GM23248 (cell line): ENCODE measurements around the gene MICAL2. TPM values are rescaled to one million over a fixed set of nuclear protein-coding genes. Genes with fewer than 3 reads are reported as not detected.
A peak's percentile ranks its signal among the peaks of the same experiment; 100 is the strongest.

Experiments
- DNase-seq: peaks from one replicate; pipeline ENCODE4 v3.0.0-alpha.2; 2015
- H2AFZ ChIP-seq: fragments of 200-600 bp; sonication (generic); 2 replicates; pipeline ENCODE4 v1.6.1; 2016; ENCODE audit warnings: antibody characterized with exemption
- H3F3A ChIP-seq: fragments of 200-600 bp; sonication (generic); 2 replicates; pipeline ENCODE4 v1.6.1; 2016; ENCODE audit warnings: mild to moderate bottlenecking, antibody characterized with exemption, mixed run types; ENCODE audit not compliant: insufficient read depth
- H3K27ac ChIP-seq: fragments of 200-600 bp; sonication (generic); 2 replicates; pipeline ENCODE4 v1.5.1; 2016; ENCODE audit warnings: mild to moderate bottlenecking
- H3K27me3 ChIP-seq: fragments of 200-600 bp; sonication (generic); replicated peaks from 2 replicates; pipeline ENCODE4 v1.6.1; 2016; ENCODE audit warnings: mild to moderate bottlenecking; ENCODE audit not compliant: insufficient read depth
- H3K36me3 ChIP-seq: fragments of 200-600 bp; sonication (generic); 2 replicates; pipeline ENCODE4 v1.6.1; 2016; ENCODE audit warnings: low read depth, mild to moderate bottlenecking
- H3K4me1 ChIP-seq: fragments of 200-600 bp; sonication (generic); 2 replicates; pipeline ENCODE4 v1.6.1; 2016; ENCODE audit warnings: mild to moderate bottlenecking; ENCODE audit not compliant: insufficient read depth
- H3K4me2 ChIP-seq: fragments of 200-600 bp; sonication (generic); one replicate; pipeline ENCODE4 v1.6.1; 2016; ENCODE audit warnings: mild to moderate bottlenecking; ENCODE audit not compliant: unreplicated experiment
- H3K4me3 ChIP-seq: fragments of 200-600 bp; sonication (generic); 2 replicates; pipeline ENCODE4 v1.5.1; 2016; ENCODE audit warnings: mild to moderate bottlenecking
- H3K79me2 ChIP-seq: fragments of 200-600 bp; sonication (generic); 2 replicates; pipeline ENCODE4 v1.6.1; 2016; ENCODE audit warnings: mild to moderate bottlenecking; ENCODE audit not compliant: insufficient read depth
- H3K9ac ChIP-seq: fragments of 200-600 bp; sonication (generic); 2 replicates; pipeline ENCODE4 v1.6.1; 2016; ENCODE audit warnings: mild to moderate bottlenecking
- H3K9me2 ChIP-seq: fragments of 200-600 bp; sonication (generic); 2 replicates; pipeline ENCODE4 v1.6.1; 2016; ENCODE audit warnings: mixed run types, mild to moderate bottlenecking, moderate library complexity; ENCODE audit not compliant: insufficient read depth
- H3K9me3 ChIP-seq: fragments of 200-600 bp; sonication (generic); one replicate; pipeline ENCODE4 v1.6.1; 2017; ENCODE audit warnings: low read depth
- H4K20me1 ChIP-seq: fragments of 200-600 bp; sonication (generic); 2 replicates; pipeline ENCODE4 v1.6.0; 2016; ENCODE audit not compliant: insufficient read depth
- EZH2 ChIP-seq: fragments of 200-600 bp; sonication (generic); IDR thresholded peaks from 2 replicates; pipeline ENCODE4 v1.6.1; 2018; ENCODE audit warnings: antibody characterized with exemption, mild to moderate bottlenecking; ENCODE audit not compliant: insufficient read depth, poor library complexity, severe bottlenecking
- EZH2phosphoT487 ChIP-seq: fragments of 200-600 bp; sonication (generic); IDR thresholded peaks from 2 replicates; pipeline ENCODE4 v1.6.1; 2018; ENCODE audit warnings: antibody characterized with exemption, moderate library complexity, mild to moderate bottlenecking, low read depth; ENCODE audit not compliant: insufficient read depth
- WGBS, 2 experiments: methylation state at CpG; one replicate each; pipeline ENCODE4 v1.1.6; 2015 to 2017; ENCODE audit warnings: low lambda C conversion rate in 2 of 2, low coverage in 1 of 2; ENCODE audit errors: missing lambda C conversion rate in 2 of 2; 5-methylcytosine and 5-hydroxymethylcytosine counted together
- in situ Hi-C: fragments of 300-500 bp; cut with MboI; formaldehyde crosslinking; loops from 2 replicates; pipeline ENCODE4 v1.15.0; 2020
- polyA plus RNA-seq: library from polyadenylated mRNA; unstranded; fragments of >200 nt; fragmentation: Nextera tagmentation; extraction: Ambion mirVana; gene quantifications from 2 replicates; pipeline ENCODE4 v1.2.1, GENCODE V29; 2016
- total RNA-seq: library from RNA; depleted of rRNA; stranded (reverse); fragments of >200 nt; shearing (Covaris generic); gene quantifications from 2 replicates; pipeline ENCODE4 v1.2.3, GENCODE V29; 2014

MICAL2 gene
- total and polyA plus RNA-seq, 2 experiments from 2014 or later = 83.3 to 158 TPM

DNA sequence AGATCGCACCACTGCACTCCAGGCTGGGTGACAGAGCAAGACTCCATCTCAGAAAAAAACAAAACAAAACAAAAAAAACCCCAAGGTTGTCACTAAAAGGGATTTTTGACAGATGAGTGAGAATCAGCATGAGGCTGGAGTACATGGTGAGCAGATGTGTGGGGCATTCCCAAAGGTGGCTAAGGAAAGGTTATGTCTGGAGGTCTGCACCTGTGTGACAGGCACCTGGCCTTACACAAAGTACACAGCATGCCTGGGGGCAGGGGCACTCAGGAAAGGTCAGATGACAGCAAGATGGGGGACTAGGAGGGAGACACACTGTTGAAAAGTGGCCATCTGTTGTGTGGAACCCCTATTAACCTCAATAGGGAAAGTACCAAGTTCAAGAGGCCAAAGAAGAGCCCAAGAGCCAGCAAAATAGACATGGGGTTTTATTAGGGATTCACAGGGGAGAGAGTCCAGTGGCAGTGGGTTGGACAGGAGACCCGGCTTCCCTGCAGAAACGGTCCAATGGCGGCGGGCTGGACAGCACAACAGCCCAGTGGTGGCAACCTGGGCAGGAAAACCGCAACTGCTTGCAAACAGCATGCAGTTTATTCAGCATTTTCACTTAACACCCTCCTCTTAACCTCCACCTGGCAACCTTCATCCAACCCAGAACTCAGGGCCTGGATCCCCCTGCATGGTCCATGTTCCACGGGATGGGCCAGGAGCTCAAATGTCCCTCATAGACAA lies 101.1 kb downstream of the MICAL2 start:
- Histone ChIP-seq H3K4me3 (no peak overlapping the region), H3K9me3 (no peaks in the 10 kb centered on the region), H3K36me3 (peaks cover 54% of the 10 kb centered on the region), H2AFZ (no peak overlapping the region), H3K27ac (no peak overlapping the region), H3K79me2 (peaks cover 44% of the 10 kb centered on the region), H4K20me1 (no peaks in the 10 kb centered on the region), H3K27me3 (no peaks in the 10 kb centered on the region), H3K4me2 (no peak overlapping the region), H3K4me1 (peaks cover 33% of the 10 kb centered on the region), H3F3A (peaks cover 47% of the 10 kb centered on the region), H3K9me2 (no peaks in the 10 kb centered on the region), H3K9ac (no peak overlapping the region)
- TF ChIP-seq EZH2 = no peak
- no peak for TF ChIP-seq EZH2phosphoT487
- WGBS, 2 experiments = 95 to 100% methylated on average over 7 of the region's 7 CpGs
- in situ Hi-C loops = no loop called here
- DNase-seq = no peak

DNA sequence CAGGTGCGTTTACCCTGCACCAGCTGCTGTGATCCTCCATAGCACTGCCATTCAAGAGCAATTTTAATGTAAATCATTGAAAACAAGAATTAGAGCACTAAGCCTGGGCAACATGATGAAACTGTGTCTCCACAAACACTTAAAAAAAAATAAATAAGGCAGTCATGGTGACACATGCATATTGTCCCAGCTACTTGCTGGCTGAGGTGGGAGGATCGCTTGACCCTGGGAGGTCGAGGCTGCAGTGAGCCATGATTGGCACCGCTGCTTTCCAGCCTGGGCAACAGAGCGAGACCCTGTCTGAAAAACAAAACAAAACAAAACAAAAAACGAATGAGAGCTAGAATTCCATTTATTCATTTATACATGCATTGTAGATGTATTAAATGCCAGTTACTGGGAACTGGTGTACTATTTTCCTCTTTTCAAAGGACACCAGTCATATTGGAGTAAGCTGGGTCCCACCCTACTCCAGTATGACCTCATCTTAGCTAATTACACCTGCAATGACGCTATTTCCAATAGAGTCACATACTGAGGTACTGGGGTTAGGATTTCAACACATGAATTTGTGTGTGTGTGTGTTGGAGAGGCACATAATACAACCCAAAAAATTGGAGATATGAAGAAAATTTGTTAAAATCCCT lies 101.9 kb downstream of the MICAL2 start:
- peaks cover 39% of the 10 kb centered on the region for H3F3A ChIP-seq
- H3K9me3 ChIP-seq = no peaks in the 10 kb centered on the region
- H3K27me3 ChIP-seq = no peaks in the 10 kb centered on the region
- WGBS, 2 experiments = 97 to 98% methylated on average over 7 of the region's 7 CpGs
- in situ Hi-C loops = no loop called here
- H3K27ac ChIP-seq = no peak overlapping the region
- peaks cover 26% of the 10 kb centered on the region for H3K4me1 ChIP-seq
- H3K36me3 ChIP-seq = peaks cover 61% of the 10 kb centered on the region
- TF ChIP-seq EZH2 (no peak), EZH2phosphoT487 (no peak)
- H3K79me2 ChIP-seq = peaks cover 36% of the 10 kb centered on the region
- no peak overlapping the region for H3K4me2 ChIP-seq
- no peak overlapping the region for H3K9ac ChIP-seq
- H3K4me3 ChIP-seq = no peak overlapping the region
- no peak overlapping the region for H2AFZ ChIP-seq
- DNase-seq = no peak
- no peaks in the 10 kb centered on the region for H3K9me2 ChIP-seq
- H4K20me1 ChIP-seq = no peaks in the 10 kb centered on the region

DNA sequence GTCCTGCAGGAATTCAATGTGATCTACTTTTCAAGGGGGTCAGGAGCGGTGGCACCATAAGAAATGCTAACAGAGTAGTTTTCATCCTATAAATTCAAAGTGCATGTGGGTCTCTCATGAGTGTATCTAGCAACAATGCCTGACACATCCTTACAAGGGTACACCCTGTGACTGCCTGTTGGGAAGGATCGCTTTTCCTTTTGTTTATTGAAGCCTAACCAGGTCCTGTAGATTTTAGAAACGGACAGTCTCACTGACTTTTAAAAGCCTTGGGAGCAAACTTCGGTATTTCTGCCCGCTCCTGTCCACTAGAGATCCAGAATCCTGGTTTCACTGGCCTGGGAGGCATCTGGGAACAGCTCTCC lies 102.4 kb downstream of the MICAL2 start:
- TF ChIP-seq EZH2phosphoT487 = no peak
- TF ChIP-seq EZH2 = no peak
- peaks cover 32% of the 10 kb centered on the region for H3K79me2 ChIP-seq
- 87 to 92% methylated on average over 5 of the region's 5 CpGs for WGBS, 2 experiments
- peaks cover 34% of the 10 kb centered on the region for H3F3A ChIP-seq
- no peak overlapping the region for H3K4me3 ChIP-seq
- no peak overlapping the region for H3K4me2 ChIP-seq
- no peaks in the 10 kb centered on the region for H3K9me2 ChIP-seq
- H3K36me3 ChIP-seq = peaks cover 59% of the 10 kb centered on the region
- no peak overlapping the region for H2AFZ ChIP-seq
- no peaks in the 10 kb centered on the region for H3K9me3 ChIP-seq
- peaks cover 21% of the 10 kb centered on the region for H3K4me1 ChIP-seq
- no peak overlapping the region for H3K9ac ChIP-seq
- in situ Hi-C loops = no loop called here
- H4K20me1 ChIP-seq = no peaks in the 10 kb centered on the region
- H3K27me3 ChIP-seq = no peaks in the 10 kb centered on the region
- 0 out of 2 replicates have a peak overlapping the region, but pooled peaks have one; percentile 56 for H3K27ac ChIP-seq
- no peak for DNase-seq

DNA sequence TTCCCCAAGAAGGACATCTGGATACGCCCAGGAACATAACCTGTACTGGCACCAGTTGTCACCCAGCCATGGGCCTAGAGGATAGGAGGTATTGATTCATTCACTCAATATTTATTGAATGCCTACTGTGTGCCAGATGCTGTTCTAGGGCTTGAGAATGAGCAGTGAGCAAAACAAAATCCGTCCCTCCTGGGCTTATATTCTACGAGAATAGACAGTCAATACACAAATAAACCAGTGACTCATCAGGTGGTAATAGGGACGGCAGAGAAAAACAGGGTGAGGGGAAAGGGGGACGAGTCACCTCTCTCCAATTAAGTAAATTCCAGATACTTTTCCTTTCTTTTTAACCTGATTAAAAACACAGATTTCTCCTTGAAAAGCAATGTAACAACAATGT lies 103.5 kb downstream of the MICAL2 start:
- Histone ChIP-seq H3K4me2 (no peak overlapping the region), H3K9me2 (no peaks in the 10 kb centered on the region), H3K36me3 (peaks cover 55% of the 10 kb centered on the region), H3K27me3 (no peaks in the 10 kb centered on the region), H2AFZ (no peak overlapping the region), H3K4me1 (peaks cover 17% of the 10 kb centered on the region), H3K79me2 (peaks cover 21% of the 10 kb centered on the region), H3K4me3 (no peak overlapping the region), H4K20me1 (no peaks in the 10 kb centered on the region), H3K9ac (no peak overlapping the region), H3K9me3 (no peaks in the 10 kb centered on the region), H3F3A (peaks cover 23% of the 10 kb centered on the region), H3K27ac (peak overlapping the region; percentile 56)
- in situ Hi-C loops = no loop called here
- WGBS, 2 experiments = 42 to 47% methylated on average over 5 of the region's 5 CpGs
- DNase-seq = peak; percentile 43
- TF ChIP-seq EZH2phosphoT487 = no peak
- TF ChIP-seq EZH2 = no peak
